Smooth muscle cell (in vitro differentiated cells): ENCODE measurements around the gene C1GALT1. TPM values are rescaled to one million over a fixed set of nuclear protein-coding genes. Genes with fewer than 3 reads are reported as not detected.

Experiments used
- DNase-seq: peaks from one replicate; lab custom pipeline; 2025; ENCODE audit not compliant: unreplicated experiment; lab: John Stamatoyannopoulos, UW
- H2AFZ ChIP-seq: fragments of 200-600 bp; sonication (generic); 2 replicates; pipeline ENCODE4 v1.6.0; 2016; ENCODE audit warnings: antibody characterized with exemption, low read depth, mild to moderate bottlenecking
- H3F3A ChIP-seq: fragments of 200-600 bp; sonication (generic); 2 replicates; pipeline ENCODE4 v1.6.0; 2017; ENCODE audit warnings: antibody characterized with exemption, low read depth
- H3K27ac ChIP-seq: fragments of 200-600 bp; sonication (generic); 2 replicates; pipeline ENCODE4 v1.5.1; 2016; ENCODE audit warnings: low read depth, mild to moderate bottlenecking
- H3K27me3 ChIP-seq: fragments of 200-600 bp; sonication (generic); 2 replicates; pipeline ENCODE4 v1.6.1; 2016; ENCODE audit warnings: low read depth, mild to moderate bottlenecking
- H3K36me3 ChIP-seq: fragments of 200-600 bp; sonication (generic); 2 replicates; pipeline ENCODE4 v1.5.1; 2016; ENCODE audit warnings: low read depth
- H3K4me1 ChIP-seq: fragments of 200-600 bp; sonication (generic); 2 replicates; pipeline ENCODE4 v1.5.1; 2016; ENCODE audit warnings: low read depth
- H3K4me2 ChIP-seq: fragments of 200-600 bp; sonication (generic); 2 replicates; pipeline ENCODE4 v1.6.0; 2016; ENCODE audit warnings: mild to moderate bottlenecking
- H3K4me3 ChIP-seq: fragments of 200-600 bp; sonication (generic); 2 replicates; pipeline ENCODE4 v1.5.1; 2016; ENCODE audit warnings: mild to moderate bottlenecking
- H3K79me2 ChIP-seq: fragments of 200-600 bp; sonication (generic); 2 replicates; pipeline ENCODE4 v1.6.0; 2016; ENCODE audit warnings: low read depth, mild to moderate bottlenecking
- H3K9ac ChIP-seq: fragments of 200-600 bp; sonication (generic); 2 replicates; pipeline ENCODE4 v1.6.0; 2016; ENCODE audit warnings: low read depth
- H3K9me3 ChIP-seq: fragments of 200-600 bp; sonication (generic); replicated peaks from 2 replicates; pipeline ENCODE4 v1.5.1; 2016; ENCODE audit warnings: low read depth
- H4K20me1 ChIP-seq: fragments of 200-600 bp; sonication (generic); 2 replicates; pipeline ENCODE4 v1.6.0; 2016; ENCODE audit warnings: low read depth
- CTCF ChIP-seq: fragments of 200-600 bp; sonication (generic); IDR thresholded peaks from 2 replicates; pipeline ENCODE4 v1.5.1; 2017; ENCODE audit warnings: borderline replicate concordance, mild to moderate bottlenecking, antibody characterized with exemption; ENCODE audit not compliant: insufficient read depth, poor library complexity, severe bottlenecking
- WGBS: methylation state at CpG from one replicate; pipeline ENCODE4 v1.1.7; 2016; ENCODE audit warnings: low lambda C conversion rate; 5-methylcytosine and 5-hydroxymethylcytosine counted together
- polyA plus RNA-seq: library from polyadenylated mRNA; unstranded; fragments of >200 nt; fragmentation: Nextera tagmentation; extraction: Ambion mirVana; gene quantifications from 2 replicates; pipeline ENCODE4 v1.2.1, GENCODE V29; 2016
- total RNA-seq: library from RNA; depleted of rRNA; stranded (reverse); fragments of >200 nt; gene quantifications from 2 replicates; pipeline ENCODE4 v1.2.3, GENCODE V29; 2014

C1GALT1 gene
- total and polyA plus RNA-seq, 2 experiments from 2014 or later: 20.6 to 89.9 TPM

- Histone ChIP-seq H4K20me1 (no peaks in the 10 kb centered on the region), H3K27ac (no peak overlapping the region), H3F3A (no peaks in the 10 kb centered on the region), H3K27me3 (no peaks in the 10 kb centered on the region), H3K4me3 (no peak overlapping the region), H3K9me3 (no peaks in the 10 kb centered on the region), H3K4me2 (no peak overlapping the region), H3K36me3 (no peaks in the 10 kb centered on the region), H2AFZ (no peak overlapping the region), H3K79me2 (no peaks in the 10 kb centered on the region), H3K4me1 (no peaks in the 10 kb centered on the region), H3K9ac (no peak overlapping the region)
- WGBS: 76% methylated on average over 10 of the region's 10 CpGs
- no peak for TF ChIP-seq CTCF
- no peak for DNase-seq
Measured at GRCh38 chr7:7271094-7271874, 88.9 kb downstream of the C1GALT1 start.

- no peak for DNase-seq
Measured at GRCh38 chr7:7272294-7272693, 90.0 kb downstream of the C1GALT1 start.

GRCh38 chr7:7274782-7275181 is 92.4 kb downstream of the C1GALT1 start:
- Histone ChIP-seq H3K9ac (no peak overlapping the region), H2AFZ (no peak overlapping the region), H4K20me1 (no peaks in the 10 kb centered on the region), H3K79me2 (no peaks in the 10 kb centered on the region), H3K36me3 (no peaks in the 10 kb centered on the region), H3K4me2 (no peak overlapping the region), H3K4me3 (no peak overlapping the region), H3K27ac (no peak overlapping the region), H3K9me3 (no peaks in the 10 kb centered on the region), H3K27me3 (no peaks in the 10 kb centered on the region), H3K4me1 (no peaks in the 10 kb centered on the region), H3F3A (no peaks in the 10 kb centered on the region)
- no peak for DNase-seq
- no peak for TF ChIP-seq CTCF
- WGBS: 62% methylated on average over 3 of the region's 3 CpGs

More at GRCh38 chr7:7272294-7272693, 90.0 kb downstream of the C1GALT1 start:
- no peak overlapping the region for H2AFZ ChIP-seq
- WGBS: 93% methylated on average over 1 of the region's 1 CpG
- H3K27ac ChIP-seq: no peak overlapping the region
- no peak overlapping the region for H3K9ac ChIP-seq
- H3K79me2 ChIP-seq: no peaks in the 10 kb centered on the region
- H3K4me3 ChIP-seq: no peak overlapping the region
- no peaks in the 10 kb centered on the region for H3K27me3 ChIP-seq
- no peaks in the 10 kb centered on the region for H4K20me1 ChIP-seq
- H3K4me1 ChIP-seq: no peaks in the 10 kb centered on the region
- no peaks in the 10 kb centered on the region for H3F3A ChIP-seq
- H3K9me3 ChIP-seq: no peaks in the 10 kb centered on the region
- H3K36me3 ChIP-seq: no peaks in the 10 kb centered on the region
- no peak overlapping the region for H3K4me2 ChIP-seq
- no peak for TF ChIP-seq CTCF

- Histone ChIP-seq H3F3A (no peaks in the 10 kb centered on the region), H3K4me3 (no peak overlapping the region), H4K20me1 (no peaks in the 10 kb centered on the region), H3K9me3 (no peaks in the 10 kb centered on the region), H2AFZ (no peak overlapping the region), H3K36me3 (no peaks in the 10 kb centered on the region), H3K79me2 (no peaks in the 10 kb centered on the region), H3K4me2 (no peak overlapping the region), H3K4me1 (no peaks in the 10 kb centered on the region), H3K27me3 (no peaks in the 10 kb centered on the region), H3K9ac (no peak overlapping the region), H3K27ac (no peak overlapping the region)
- TF ChIP-seq CTCF: no peak
- WGBS: 74% methylated on average over 3 of the region's 3 CpGs
- DNase-seq: no peak
Measured at GRCh38 chr7:7276161-7276560, 93.8 kb downstream of the C1GALT1 start.
